H9 (cell line): ENCODE measurements around the gene RPP40. TPM values are rescaled to one million over a fixed set of nuclear protein-coding genes. Genes with fewer than 3 reads are reported as not detected.
"Not testable (repeated sequence)": the region's sequence is repeated elsewhere in the genome, so short reads cannot be mapped to it uniquely, and the experiment has no call there.

Experiments used
- DNase-seq: peaks from one replicate; pipeline ENCODE4 v3.0.0-alpha.2; 2017
- H2AFZ ChIP-seq: one replicate; pipeline ENCODE4 v1.6.1; 2013; ENCODE audit warnings: mild to moderate bottlenecking, low read length, control low read depth, moderate library complexity
- H2AK5ac ChIP-seq: 2 replicates; pipeline ENCODE4 v1.6.1; 2013; ENCODE audit warnings: low read length, control low read depth, mixed read lengths; ENCODE audit not compliant: insufficient read length
- H2BK120ac ChIP-seq: one replicate; pipeline ENCODE4 v1.6.1; 2013; ENCODE audit warnings: low read depth, mild to moderate bottlenecking, low read length, control low read depth, inconsistent platforms; ENCODE audit not compliant: poor library complexity, severe bottlenecking
- H2BK12ac ChIP-seq: 2 replicates; pipeline ENCODE4 v1.6.1; 2013; ENCODE audit warnings: low read length, control low read depth, mixed read lengths, low read depth; ENCODE audit not compliant: insufficient read length
- H2BK15ac ChIP-seq: 2 replicates; pipeline ENCODE4 v1.6.1; 2013; ENCODE audit warnings: low read depth, low read length, control low read depth
- H2BK20ac ChIP-seq: one replicate; pipeline ENCODE4 v1.6.1; 2013; ENCODE audit warnings: low read depth, mild to moderate bottlenecking, low read length, control low read depth, inconsistent platforms; ENCODE audit not compliant: poor library complexity, severe bottlenecking
- H2BK5ac ChIP-seq: 2 replicates; pipeline ENCODE4 v1.6.1; 2013; ENCODE audit warnings: low read length, control low read depth, mixed read lengths; ENCODE audit not compliant: insufficient read length
- H3K14ac ChIP-seq: 2 replicates; pipeline ENCODE4 v1.6.1; 2013; ENCODE audit warnings: low read length, control low read depth; ENCODE audit not compliant: insufficient read depth
- H3K18ac ChIP-seq: 2 replicates; pipeline ENCODE4 v1.6.1; 2013; ENCODE audit warnings: low read depth, mild to moderate bottlenecking, mixed read lengths, low read length, control low read depth; ENCODE audit not compliant: insufficient read length
- H3K23ac ChIP-seq: 2 replicates; pipeline ENCODE4 v1.6.1; 2013; ENCODE audit warnings: low read length, control low read depth, mixed read lengths, low read depth; ENCODE audit not compliant: insufficient read length
- H3K23me2 ChIP-seq: 2 replicates; pipeline ENCODE4 v1.6.1; 2013; ENCODE audit warnings: low read depth, mild to moderate bottlenecking, mixed read lengths, low read length, control low read depth; ENCODE audit not compliant: insufficient read length, poor library complexity, severe bottlenecking
- H3K27ac ChIP-seq: 2 replicates; pipeline ENCODE4 v1.5.1; 2013; ENCODE audit warnings: low read length, control low read depth, mixed read lengths, low read depth; ENCODE audit not compliant: insufficient read length
- H3K27me3 ChIP-seq: 2 replicates; pipeline ENCODE4 v1.6.1; 2013; ENCODE audit warnings: low read length, control low read depth, inconsistent platforms; ENCODE audit not compliant: insufficient read depth
- H3K4ac ChIP-seq: 2 replicates; pipeline ENCODE4 v1.6.1; 2013; ENCODE audit warnings: low read depth, mild to moderate bottlenecking, control low read depth, inconsistent platforms, low read length, moderate library complexity
- H3K4me1 ChIP-seq: 2 replicates; pipeline ENCODE4 v1.6.1; 2013; ENCODE audit warnings: low read length, control low read depth, inconsistent platforms; ENCODE audit not compliant: insufficient read depth
- H3K4me2 ChIP-seq: 2 replicates; pipeline ENCODE4 v1.6.1; 2013; ENCODE audit warnings: low read length, control low read depth, mixed read lengths; ENCODE audit not compliant: insufficient read length, insufficient read depth
- H3K56ac ChIP-seq: 2 replicates; pipeline ENCODE4 v1.6.1; 2013; ENCODE audit warnings: low read depth, mild to moderate bottlenecking, mixed read lengths, low read length, control low read depth; ENCODE audit not compliant: insufficient read length
- H3K79me1 ChIP-seq: 2 replicates; pipeline ENCODE4 v1.6.1; 2013; ENCODE audit warnings: low read depth, mild to moderate bottlenecking, moderate library complexity, low read length, control low read depth, inconsistent platforms; ENCODE audit not compliant: insufficient read depth, poor library complexity, severe bottlenecking
- H3K79me2 ChIP-seq: 2 replicates; pipeline ENCODE4 v1.6.1; 2013; ENCODE audit warnings: low read length, control low read depth, inconsistent platforms; ENCODE audit not compliant: insufficient read depth
- H3K9ac ChIP-seq: 2 replicates; pipeline ENCODE4 v1.6.1; 2013; ENCODE audit warnings: low read length, control low read depth, mixed read lengths; ENCODE audit not compliant: insufficient read length; ENCODE audit errors: extremely low read depth
- H3K9me3 ChIP-seq: one replicate; pipeline ENCODE4 v1.6.1; 2013; ENCODE audit warnings: low read depth, low read length, inconsistent platforms; ENCODE audit not compliant: control insufficient read depth
- H3T11ph ChIP-seq: one replicate; pipeline ENCODE4 v1.6.1; 2013; ENCODE audit warnings: mild to moderate bottlenecking, low read length, control low read depth, inconsistent platforms
- H4K20me1 ChIP-seq: one replicate; pipeline ENCODE4 v1.6.1; 2013; ENCODE audit not compliant: control insufficient read depth, insufficient read length, insufficient read depth
- H4K5ac ChIP-seq: 2 replicates; pipeline ENCODE4 v1.6.1; 2013; ENCODE audit warnings: low read depth, mild to moderate bottlenecking, mixed read lengths, low read length, control low read depth; ENCODE audit not compliant: insufficient read length
- H4K8ac ChIP-seq: replicated peaks from 2 replicates; pipeline ENCODE4 v1.6.1; 2013; ENCODE audit warnings: low read length, control low read depth, mixed read lengths, low read depth; ENCODE audit not compliant: insufficient read length
- H4K91ac ChIP-seq: 2 replicates; pipeline ENCODE4 v1.6.1; 2013; ENCODE audit warnings: low read depth, mild to moderate bottlenecking, moderate library complexity, mixed read lengths, low read length, control low read depth; ENCODE audit not compliant: insufficient read length
- H3K27ac Mint-ChIP-seq, 3 experiments: 2 replicates in 2 of 3; 3 replicates in 1 of 3; pipeline ENCODE4 v1.8.0; 2020 to 2021; ENCODE audit warnings: mixed read lengths in 3 of 3, mild to moderate bottlenecking in 1 of 3, moderate library complexity in 1 of 3
- H3K27me3 Mint-ChIP-seq: 2 replicates; pipeline ENCODE4 v1.8.0; 2021; ENCODE audit warnings: low read depth, mild to moderate bottlenecking, moderate library complexity, mixed read lengths
- H3K36me3 Mint-ChIP-seq, 3 experiments: 2 replicates in 2 of 3; 3 replicates in 1 of 3; pipeline ENCODE4 v1.8.0; 2020 to 2021; ENCODE audit warnings: low read depth in 3 of 3, mixed read lengths in 3 of 3; ENCODE audit not compliant: insufficient read depth in 1 of 3
- H3K4me1 Mint-ChIP-seq, 2 experiments: 2 replicates each; pipeline ENCODE4 v1.8.0; 2020; ENCODE audit warnings: mixed read lengths in 2 of 2
- H3K4me3 Mint-ChIP-seq, 2 experiments: 2 replicates in 1 of 2; 3 replicates in 1 of 2; pipeline ENCODE4 v1.8.0; 2020 to 2021; ENCODE audit warnings: mild to moderate bottlenecking in 2 of 2, mixed read lengths in 2 of 2, moderate library complexity in 1 of 2
- H3K9me3 Mint-ChIP-seq, 2 experiments: 2 replicates in 1 of 2; 3 replicates in 1 of 2; pipeline ENCODE4 v1.8.0; 2020; ENCODE audit warnings: mild to moderate bottlenecking in 2 of 2, mixed read lengths in 2 of 2, moderate library complexity in 1 of 2
- WGBS: extraction: QIAGEN DNeasy Blood & Tissue Kit; methylation state at CpG from one replicate; pipeline ENCODE4 v1.1.7; 2013; ENCODE audit warnings: missing lambda C conversion rate, low lambda C conversion rate, mixed read lengths; ENCODE audit not compliant: insufficient read length; ENCODE audit errors: extremely low coverage; 5-methylcytosine and 5-hydroxymethylcytosine counted together
- total RNA-seq: library from RNA; stranded (reverse); gene quantifications from 2 replicates; pipeline ENCODE4 v1.2.1, GENCODE V29; 2021

Gene RPP40
- total RNA-seq, 1 experiment from 2014 or later, result 17.8 TPM

DNA sequence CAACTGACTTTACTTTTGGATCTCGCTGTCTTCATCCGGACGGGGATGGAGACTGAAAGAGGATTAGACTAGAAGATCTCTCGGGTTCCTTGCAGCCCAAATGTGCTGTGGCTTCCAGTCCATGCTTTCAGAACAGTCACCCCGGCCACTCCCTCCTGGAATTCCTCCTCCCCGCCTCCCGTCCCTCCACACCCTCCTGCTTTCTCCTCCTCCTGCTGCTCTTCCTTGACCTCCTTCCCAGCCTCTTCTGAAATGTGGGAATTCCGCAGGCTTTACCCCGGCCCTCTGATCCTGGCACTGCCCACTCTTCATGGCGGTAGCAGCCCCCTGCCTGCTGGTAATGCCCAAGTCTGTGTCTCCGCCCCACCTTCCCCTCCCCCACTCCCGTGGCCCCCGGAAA lies 28.9 kb upstream of the RPP40 start:
- not testable (repeated sequence) for H2BK5ac ChIP-seq, H4K8ac ChIP-seq, H3K14ac ChIP-seq, H3K56ac ChIP-seq, H4K91ac ChIP-seq, H3K36me3 Mint-ChIP-seq, H3K23ac ChIP-seq, H3K9ac ChIP-seq, H3K23me2 ChIP-seq, H3K27me3 ChIP-seq, H3T11ph ChIP-seq, H3K27ac ChIP-seq, H4K20me1 ChIP-seq, H3K4me2 ChIP-seq, H3K9me3 Mint-ChIP-seq, H4K5ac ChIP-seq, H3K79me2 ChIP-seq, H2BK12ac ChIP-seq, H3K9me3 ChIP-seq, H3K79me1 ChIP-seq, H3K4me1 ChIP-seq, H2AFZ ChIP-seq, H2BK120ac ChIP-seq, H3K4ac ChIP-seq, H2AK5ac ChIP-seq, H2BK20ac ChIP-seq, H2BK15ac ChIP-seq, H3K18ac ChIP-seq
- no CpG with 5 or more reads among the region's 13 CpGs for WGBS
- Mint-ChIP-seq H3K27me3 (peaks cover 17% of the 10 kb centered on the region), H3K4me1 (peaks cover 35 to 62% of the 10 kb centered on the region in 2 experiments), H3K27ac (peak overlapping the region in 1 of 3 experiments; percentile 88; a peak in 1 of 7 replicates), H3K4me3 (peak overlapping the region in 1 of 2 experiments; percentile 53; a peak in 1 of 5 replicates)
- DNase-seq, result peak; percentile 70
